Measurements from ENCODE around the gene KLK4. TPM values are rescaled to one million over a fixed set of nuclear protein-coding genes. Genes with fewer than 3 reads are reported as not detected.

KLK4 gene
- total and polyA plus RNA-seq, 2 of the 4 experiments (the other 2 are of a cell fraction), result not detected

DNA sequence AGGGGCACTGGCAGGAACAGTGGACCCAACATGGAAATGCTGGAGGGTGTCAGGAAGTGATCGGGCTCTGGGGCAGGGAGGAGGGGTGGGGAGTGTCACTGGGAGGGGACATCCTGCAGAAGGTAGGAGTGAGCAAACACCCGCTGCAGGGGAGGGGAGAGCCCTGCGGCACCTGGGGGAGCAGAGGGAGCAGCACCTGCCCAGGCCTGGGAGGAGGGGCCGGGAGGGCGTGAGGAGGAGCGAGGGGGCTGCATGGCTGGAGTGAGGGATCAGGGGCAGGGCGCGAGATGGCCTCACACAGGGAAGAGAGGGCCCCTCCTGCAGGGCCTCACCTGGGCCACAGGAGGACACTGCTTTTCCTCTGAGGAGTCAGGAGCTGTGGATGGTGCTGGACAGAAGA lies 33.9 kb downstream of the KLK4 start:
- Histone ChIP-seq H4K5ac (ENCODE audit: low read depth, low read length) (no peak overlapping the region), H3K27me3 (ENCODE audit: control insufficient read depth, insufficient read depth, low read length) (peaks cover 2% of the 10 kb centered on the region), H4K91ac (ENCODE audit: insufficient read depth, low read depth, low read length) (no peak overlapping the region), H3K18ac (ENCODE audit: low read depth, low read length) (no peak overlapping the region), H3K4me2 (ENCODE audit: low read depth, low read length) (no peak overlapping the region), H3K27ac (ENCODE audit: insufficient read depth, low read length) (no peak overlapping the region), H2BK20ac (ENCODE audit: low read depth, low read length) (no peak overlapping the region), H3K4me1 (ENCODE audit: control insufficient read depth, insufficient read depth, low read length) (no peaks in the 10 kb centered on the region), H3K4ac (ENCODE audit: low read depth, low read length) (no peak overlapping the region), H3K9me3 (ENCODE audit: control insufficient read depth, insufficient read depth, low read length) (no peaks in the 10 kb centered on the region), H3K9ac (ENCODE audit: low read depth, low read length) (no peak overlapping the region), H2BK120ac (ENCODE audit: low read depth, low read length) (no peak overlapping the region), H2AK9ac (replicated peaks; ENCODE audit: low read depth, low read length, poor library complexity) (no peak overlapping the region), H2BK15ac (ENCODE audit: low read depth, low read length) (no peak overlapping the region), H3K56ac (ENCODE audit: extremely low read depth, insufficient read depth, low read length) (no peak overlapping the region), H3K79me1 (ENCODE audit: low read depth in 1 of 2, low read length in 2 of 2) (no peaks in the 10 kb centered on the region), H3K4me3 (ENCODE audit: insufficient read depth, low read depth, low read length) (no peak overlapping the region), H2AFZ (replicated peaks; ENCODE audit: low read length, poor library complexity) (no peak overlapping the region), H3K36me3 (ENCODE audit: control insufficient read depth, insufficient read depth, low read length) (no peaks in the 10 kb centered on the region), H3K9me1 (ENCODE audit: insufficient read depth, low read length) (no peaks in the 10 kb centered on the region), H4K20me1 (ENCODE audit: insufficient read depth, low read length) (no peaks in the 10 kb centered on the region), H2BK5ac (ENCODE audit: low read depth, low read length, poor library complexity, severe bottlenecking) (no peak overlapping the region), H4K8ac (ENCODE audit: low read depth in 2 of 2, low read length in 2 of 2) (no peak overlapping the region), H3K14ac (replicated peaks; ENCODE audit: low read depth, low read length) (no peak overlapping the region), H3K23ac (ENCODE audit: low read depth, low read length) (no peak overlapping the region), H2AK5ac (ENCODE audit: low read depth, low read length) (no peak overlapping the region)
- TF ChIP-seq MAZ (IDR thresholded peaks at IDR 0.05; ENCODE audit: borderline replicate concordance, low read depth, low read length), result no peak
- TF ChIP-seq MXI1 (IDR thresholded peaks at IDR 0.05; ENCODE audit: borderline replicate concordance, low read depth, low read length), result no peak
- no peak for TF ChIP-seq NFE2L2 (IDR thresholded peaks at IDR 0.05; ENCODE audit: low read depth, low read length)
- TF ChIP-seq MAFK (IDR thresholded peaks at IDR 0.05; ENCODE audit: low read depth, low read length), result no peak
- no peak for TF ChIP-seq BHLHE40 (IDR thresholded peaks at IDR 0.05; ENCODE audit: low read depth, low read length)
- no peak for TF ChIP-seq RCOR1 (IDR thresholded peaks at IDR 0.05; ENCODE audit: insufficient replicate concordance, low read length)
- no peak for TF ChIP-seq RFX5 (IDR thresholded peaks at IDR 0.05; ENCODE audit: low read depth, low read length)
- TF ChIP-seq SMC3 (IDR thresholded peaks at IDR 0.05; ENCODE audit: low read depth, low read length), result no peak
- TF ChIP-seq CHD1 (IDR thresholded peaks at IDR 0.05; ENCODE audit: low read depth, low read length), result no peak
- no peak for TF ChIP-seq FOS (IDR thresholded peaks at IDR 0.05; ENCODE audit: low read depth, low read length)
- TF ChIP-seq, protein P1, sequence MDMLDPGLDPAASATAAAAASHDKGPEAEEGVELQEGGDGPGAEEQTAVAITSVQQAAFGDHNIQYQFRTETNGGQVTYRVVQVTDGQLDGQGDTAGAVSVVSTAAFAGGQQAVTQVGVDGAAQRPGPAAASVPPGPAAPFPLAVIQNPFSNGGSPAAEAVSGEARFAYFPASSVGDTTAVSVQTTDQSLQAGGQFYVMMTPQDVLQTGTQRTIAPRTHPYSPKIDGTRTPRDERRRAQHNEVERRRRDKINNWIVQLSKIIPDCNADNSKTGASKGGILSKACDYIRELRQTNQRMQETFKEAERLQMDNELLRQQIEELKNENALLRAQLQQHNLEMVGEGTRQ (IDR thresholded peaks at IDR 0.05; ENCODE audit: low read depth, low read length), result no peak
- no peak for TF ChIP-seq RAD21 (IDR thresholded peaks at IDR 0.05; ENCODE audit: low read length)
- TF ChIP-seq, protein P2, sequence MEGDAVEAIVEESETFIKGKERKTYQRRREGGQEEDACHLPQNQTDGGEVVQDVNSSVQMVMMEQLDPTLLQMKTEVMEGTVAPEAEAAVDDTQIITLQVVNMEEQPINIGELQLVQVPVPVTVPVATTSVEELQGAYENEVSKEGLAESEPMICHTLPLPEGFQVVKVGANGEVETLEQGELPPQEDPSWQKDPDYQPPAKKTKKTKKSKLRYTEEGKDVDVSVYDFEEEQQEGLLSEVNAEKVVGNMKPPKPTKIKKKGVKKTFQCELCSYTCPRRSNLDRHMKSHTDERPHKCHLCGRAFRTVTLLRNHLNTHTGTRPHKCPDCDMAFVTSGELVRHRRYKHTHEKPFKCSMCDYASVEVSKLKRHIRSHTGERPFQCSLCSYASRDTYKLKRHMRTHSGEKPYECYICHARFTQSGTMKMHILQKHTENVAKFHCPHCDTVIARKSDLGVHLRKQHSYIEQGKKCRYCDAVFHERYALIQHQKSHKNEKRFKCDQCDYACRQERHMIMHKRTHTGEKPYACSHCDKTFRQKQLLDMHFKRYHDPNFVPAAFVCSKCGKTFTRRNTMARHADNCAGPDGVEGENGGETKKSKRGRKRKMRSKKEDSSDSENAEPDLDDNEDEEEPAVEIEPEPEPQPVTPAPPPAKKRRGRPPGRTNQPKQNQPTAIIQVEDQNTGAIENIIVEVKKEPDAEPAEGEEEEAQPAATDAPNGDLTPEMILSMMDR (conservative IDR thresholded peaks at IDR 0.05; ENCODE audit: low read depth, low read length), result no peak
- TF ChIP-seq POLR2A (IDR thresholded peaks at IDR 0.05; ENCODE audit: low read depth, low read length), result no peak
- no peak for TF ChIP-seq CEBPB (IDR thresholded peaks at IDR 0.05; ENCODE audit: low read depth, low read length)
- TF ChIP-seq, protein P3, sequence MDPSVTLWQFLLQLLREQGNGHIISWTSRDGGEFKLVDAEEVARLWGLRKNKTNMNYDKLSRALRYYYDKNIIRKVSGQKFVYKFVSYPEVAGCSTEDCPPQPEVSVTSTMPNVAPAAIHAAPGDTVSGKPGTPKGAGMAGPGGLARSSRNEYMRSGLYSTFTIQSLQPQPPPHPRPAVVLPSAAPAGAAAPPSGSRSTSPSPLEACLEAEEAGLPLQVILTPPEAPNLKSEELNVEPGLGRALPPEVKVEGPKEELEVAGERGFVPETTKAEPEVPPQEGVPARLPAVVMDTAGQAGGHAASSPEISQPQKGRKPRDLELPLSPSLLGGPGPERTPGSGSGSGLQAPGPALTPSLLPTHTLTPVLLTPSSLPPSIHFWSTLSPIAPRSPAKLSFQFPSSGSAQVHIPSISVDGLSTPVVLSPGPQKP (IDR thresholded peaks at IDR 0.05; ENCODE audit: borderline replicate concordance, low read depth, low read length), result no peak
- ATAC-seq (ENCODE audit: low read depth) (no peak), DNase-seq (no peak)
- in situ Hi-C loops (cut with MboI; ENCODE audit: low sequenced_read_pairs) (no loop called here), intact Hi-C loops (cut with micrococcal nuclease) (no loop called here), dilution Hi-C loops (cut with HindIII; ENCODE audit: low sequenced_read_pairs, unreplicated experiment) (no loop called here)
- ChIA-PET POLR2A (ENCODE audit: unreplicated experiment) (no interaction called here), CTCF (no interaction called here)
- BruUV-seq (replicated peaks), result no TSS peak
- 0% methylated on average over 1 of the region's 8 CpGs; no CpG with 5 or more reads in 1 of the 2 experiments for WGBS, 2 experiments (ENCODE audit: extremely low coverage in 2 of 2, insufficient read length in 1 of 2)

Data from IMR-90 (cell line).